ENCODE results near the gene PPP4R3A.

- TF ChIP-seq POLR2AphosphoS5 (IDR thresholded peaks at IDR 0.05) (no peak), CTCF (IDR thresholded peaks at IDR 0.05) (no peak)
These were observed 55.5 kb downstream of the PPP4R3A start for GRCh38 chr14:91454580-91454979.
